A204.1 (cell line): ENCODE measurements around the gene RCOR2.
"Not testable (repeated sequence)": the region's sequence is repeated elsewhere in the genome, so short reads cannot be mapped to it uniquely, and the experiment has no call there.

ENCODE experiments used
- FAIRE-seq: peaks from 2 replicates; lab custom pipeline; 2012; peaks lifted over from hg19 to GRCh38; lab: Jason Lieb, UNC

RCOR2 gene

DNA sequence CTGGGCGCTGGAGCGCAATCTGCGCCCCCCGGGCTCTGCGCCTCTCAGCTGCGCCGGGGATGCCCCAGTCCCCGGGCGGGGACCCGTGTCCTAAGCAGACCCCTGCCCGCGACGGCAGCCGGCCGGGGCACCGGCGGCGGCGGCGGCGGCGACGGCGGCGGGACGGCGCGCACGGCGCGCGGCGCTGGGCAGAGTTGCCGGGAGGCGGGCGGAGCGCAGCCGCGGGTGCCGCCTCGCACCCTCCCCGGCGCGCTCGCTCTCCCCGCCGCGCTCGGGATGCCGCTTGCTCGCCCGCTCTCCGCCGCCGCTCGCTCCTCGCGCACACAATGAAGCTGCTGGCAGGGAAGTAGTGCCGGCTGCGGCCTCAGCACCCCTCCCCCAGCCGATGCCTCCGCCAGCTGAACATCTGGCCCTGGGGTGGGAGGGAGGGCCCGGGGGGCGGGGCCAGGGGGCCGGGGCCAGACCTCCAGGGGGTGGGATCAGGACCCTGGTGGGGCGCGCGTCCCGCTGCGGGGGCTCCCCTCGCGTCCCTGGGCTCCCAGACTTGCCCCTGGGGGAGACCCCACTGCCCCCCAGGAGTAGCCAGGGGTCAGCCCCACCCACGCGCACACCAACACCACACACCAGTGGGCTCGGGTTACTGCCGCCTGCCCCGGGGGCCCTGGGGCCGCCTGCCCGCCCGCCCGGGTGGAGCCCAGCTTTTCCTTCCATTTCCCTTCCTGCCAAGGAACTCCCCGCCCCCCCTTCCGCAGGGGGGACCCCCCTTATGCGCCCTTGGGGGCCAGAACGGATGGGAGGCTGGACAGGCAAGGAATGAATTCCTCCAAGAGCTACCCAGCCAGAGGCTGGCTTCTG is at the start of gene RCOR2:
RCOR2 (minus strand) TSS at position 328 of the 855 bp plus-strand sequence. CDS start 708 bp downstream, outside the sequence.
- FAIRE-seq = no peak

DNA sequence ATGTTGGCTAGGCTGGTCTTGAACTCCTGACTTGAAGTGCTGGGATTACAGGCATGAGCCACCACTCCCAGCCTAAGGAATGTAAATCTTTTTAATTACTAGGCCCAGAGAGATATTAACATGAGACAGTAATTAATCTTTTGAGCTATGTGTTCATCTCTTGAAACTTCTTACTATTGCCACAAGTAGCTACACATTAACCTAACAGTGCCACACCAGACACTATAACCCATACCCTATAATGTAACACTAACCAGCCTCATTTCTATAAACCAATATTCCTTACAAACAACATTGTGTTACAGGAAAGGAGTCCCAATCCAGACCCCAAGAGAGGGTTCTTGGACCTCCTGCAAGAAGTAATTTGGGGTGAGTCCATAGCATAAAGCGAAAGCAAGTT is 49.5 kb upstream of the RCOR2 start:
- FAIRE-seq = no peak

DNA sequence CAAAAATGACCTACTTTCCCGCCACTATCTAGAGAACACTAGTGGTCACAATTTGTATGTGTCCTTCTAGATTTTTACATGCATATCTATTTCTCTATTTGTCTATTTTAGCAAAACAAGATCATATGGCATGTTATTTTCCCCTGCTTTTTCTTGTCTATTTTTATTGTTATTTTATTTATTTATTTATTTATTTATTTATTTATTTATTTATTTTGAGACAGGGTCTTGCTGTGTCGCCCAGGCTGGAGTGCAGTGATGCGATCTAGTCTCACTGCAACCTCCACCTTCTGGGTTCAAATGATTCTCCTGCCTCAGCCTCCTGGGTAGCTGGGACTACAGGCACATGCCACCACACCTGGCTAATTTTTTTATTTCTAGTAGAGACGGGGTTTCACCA is 46.9 kb upstream of the RCOR2 start:
- FAIRE-seq = not testable (repeated sequence)

DNA sequence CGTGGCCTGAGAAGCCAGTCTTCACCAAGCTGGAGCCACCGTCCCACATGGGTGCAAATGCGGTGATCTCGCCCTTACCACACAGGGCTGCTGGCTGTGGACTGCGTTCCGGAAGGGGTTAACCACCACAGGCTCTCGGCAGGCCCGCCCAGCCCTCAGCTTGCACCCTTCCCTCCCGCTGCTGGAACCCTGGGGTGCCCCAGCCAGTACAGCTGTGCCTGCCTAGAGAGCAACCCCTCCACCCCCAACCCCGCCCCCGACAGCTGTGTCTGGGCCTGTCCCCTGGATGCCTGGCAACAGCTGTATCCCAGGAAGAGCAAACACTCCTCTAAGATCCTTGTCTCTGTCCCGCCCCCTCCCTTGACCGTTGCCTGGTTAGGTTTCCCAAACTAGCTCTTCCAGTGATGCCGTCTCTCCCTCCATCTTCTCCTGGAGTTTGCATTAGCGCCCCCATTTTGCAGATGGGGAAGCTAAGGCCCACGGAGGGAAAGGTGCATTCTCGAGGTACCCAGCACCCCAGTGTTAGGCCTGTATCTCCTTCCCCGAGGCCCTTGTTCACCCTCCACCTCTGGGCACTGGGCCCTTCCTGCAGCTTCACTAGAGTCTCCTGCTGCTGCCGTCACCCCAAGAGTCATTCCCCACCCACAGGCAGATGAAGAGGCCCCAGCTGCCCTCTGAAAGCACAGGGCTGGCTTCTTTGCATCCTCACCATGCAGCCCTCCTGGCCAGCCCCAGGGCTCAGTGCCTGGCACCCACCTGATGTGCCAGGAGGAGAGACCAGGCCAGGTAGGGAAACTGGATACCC is 44.8 kb upstream of the RCOR2 start:
- FAIRE-seq = no peak

DNA sequence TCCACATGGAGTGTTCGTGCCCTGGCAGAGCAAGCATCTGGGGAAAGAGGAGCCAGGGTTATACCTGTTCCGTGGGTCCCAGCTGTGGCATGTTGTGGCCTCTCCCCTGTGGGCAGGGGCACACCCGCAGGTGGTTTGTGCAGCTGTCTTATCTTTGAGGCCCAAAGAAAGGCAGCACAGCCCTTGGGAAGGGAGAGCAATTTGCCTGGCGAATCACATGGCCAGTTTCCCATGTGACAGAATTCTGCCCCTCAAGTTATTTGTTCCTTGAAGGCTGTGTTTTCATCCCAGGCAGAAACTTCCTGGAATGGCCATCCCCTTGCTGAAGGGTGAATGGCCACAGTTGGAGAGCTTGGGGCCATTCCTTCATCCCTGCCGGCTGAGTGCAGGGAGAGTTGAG is 41.0 kb upstream of the RCOR2 start:
- FAIRE-seq = no peak

DNA sequence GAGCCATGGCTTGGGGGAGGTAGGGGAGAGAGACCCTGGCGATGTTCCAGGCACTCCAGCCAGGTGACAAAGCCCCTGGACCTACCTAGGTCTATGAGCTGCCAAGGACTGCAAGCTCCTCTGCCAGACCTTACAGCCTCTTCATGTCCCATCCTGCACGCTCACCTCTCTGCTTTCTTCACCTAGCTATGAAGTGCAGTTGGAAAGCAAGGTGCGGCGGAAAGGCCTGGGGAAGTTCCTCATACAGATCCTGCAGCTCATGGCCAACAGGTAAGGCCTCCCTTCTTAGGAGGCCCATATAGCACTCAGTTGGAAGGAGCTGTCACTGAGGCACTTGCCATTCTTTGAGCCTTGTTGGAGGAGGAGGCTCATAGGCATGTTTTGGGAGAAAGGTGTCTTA is 35.6 kb upstream of the RCOR2 start:
- no peak for FAIRE-seq

DNA sequence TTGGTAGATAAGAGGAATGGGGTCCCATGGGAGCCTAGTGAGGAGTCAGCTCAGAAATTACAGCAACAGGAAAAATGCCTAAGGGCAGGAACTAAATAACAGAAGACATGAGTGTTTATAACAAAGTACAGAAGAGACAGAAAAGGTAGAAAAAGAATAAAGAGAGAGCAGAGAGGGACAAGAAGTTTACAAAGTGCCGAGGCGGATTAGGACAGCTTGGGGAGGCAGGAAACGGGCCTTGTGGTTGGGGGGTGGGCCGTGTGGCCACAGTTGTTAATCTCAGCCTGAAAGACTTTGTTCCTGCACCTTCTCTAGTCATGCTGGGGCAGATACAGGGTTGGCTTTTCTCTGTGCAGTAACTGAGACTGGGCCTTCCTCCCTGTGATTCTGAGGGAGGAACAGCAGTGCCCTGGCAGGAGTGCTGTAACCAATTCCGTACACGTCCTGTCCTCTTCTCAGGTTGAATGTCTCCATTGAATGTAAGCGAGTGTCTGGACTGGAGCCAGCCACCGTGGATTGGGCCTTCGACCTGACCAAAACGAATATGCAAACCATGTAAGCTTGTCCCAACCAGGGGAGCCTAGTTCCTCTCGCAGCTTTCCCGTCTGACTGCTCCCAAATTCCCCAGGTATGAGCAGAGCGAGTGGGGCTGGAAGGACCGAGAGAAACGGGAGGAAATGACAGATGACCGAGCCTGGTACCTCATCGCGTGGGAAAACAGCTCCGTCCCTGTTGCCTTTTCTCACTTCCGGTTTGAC is 35.0 kb upstream of the RCOR2 start:
- no peak for FAIRE-seq

DNA sequence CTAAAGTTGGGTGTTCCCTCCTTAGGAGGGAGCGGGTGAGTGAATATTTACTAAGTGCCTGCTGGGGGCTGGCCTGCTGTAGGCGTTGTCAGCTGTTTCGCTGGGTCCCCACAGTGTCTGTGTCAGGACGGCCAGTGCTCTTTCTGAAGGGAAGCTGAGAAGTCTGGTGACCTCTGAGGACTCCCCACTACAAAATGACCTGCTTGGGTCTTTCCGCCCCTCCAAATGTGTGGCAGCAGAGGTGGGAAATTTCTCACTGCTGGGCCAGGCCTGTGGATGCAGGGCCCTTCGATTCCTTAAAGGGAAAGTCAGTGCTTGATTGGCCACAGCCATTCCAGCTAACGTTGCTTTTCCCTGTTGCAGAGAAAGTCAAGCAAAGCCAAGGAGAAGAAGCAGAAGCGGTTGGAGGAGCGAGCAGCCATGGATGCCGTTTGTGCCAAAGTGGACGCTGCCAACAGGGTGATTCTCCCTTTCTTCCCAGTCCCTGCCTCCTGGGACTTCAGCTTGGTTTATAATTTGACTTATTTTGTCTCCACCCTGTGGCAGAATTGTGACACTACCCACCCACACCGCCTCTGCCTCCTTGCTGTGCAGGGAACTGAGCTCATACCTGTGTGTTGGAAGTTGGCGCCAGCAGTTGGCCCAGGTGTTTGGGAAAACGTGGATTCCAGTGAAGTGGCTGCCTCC is 28.7 kb upstream of the RCOR2 start:
- FAIRE-seq = no peak

DNA sequence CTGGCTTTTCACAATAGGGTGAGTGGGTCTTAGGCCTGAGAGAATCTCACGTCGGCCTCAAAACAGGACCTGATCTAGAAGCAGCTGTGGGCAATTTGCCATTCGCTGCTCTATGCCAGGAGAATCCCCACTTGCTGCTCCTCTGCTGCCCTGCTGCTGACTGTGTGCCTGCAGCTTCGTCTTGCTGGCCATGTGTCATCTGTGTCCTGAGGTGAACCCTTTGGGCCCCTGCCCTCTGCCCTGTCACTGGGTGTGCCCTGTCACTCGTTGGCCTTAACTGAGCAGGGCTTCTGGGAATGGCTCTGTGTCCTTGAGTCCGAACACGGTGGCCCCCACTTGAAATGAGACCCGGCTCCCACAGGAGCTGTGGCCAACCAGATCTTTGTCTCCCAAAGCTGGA is 28.0 kb upstream of the RCOR2 start:
- FAIRE-seq = no peak

DNA sequence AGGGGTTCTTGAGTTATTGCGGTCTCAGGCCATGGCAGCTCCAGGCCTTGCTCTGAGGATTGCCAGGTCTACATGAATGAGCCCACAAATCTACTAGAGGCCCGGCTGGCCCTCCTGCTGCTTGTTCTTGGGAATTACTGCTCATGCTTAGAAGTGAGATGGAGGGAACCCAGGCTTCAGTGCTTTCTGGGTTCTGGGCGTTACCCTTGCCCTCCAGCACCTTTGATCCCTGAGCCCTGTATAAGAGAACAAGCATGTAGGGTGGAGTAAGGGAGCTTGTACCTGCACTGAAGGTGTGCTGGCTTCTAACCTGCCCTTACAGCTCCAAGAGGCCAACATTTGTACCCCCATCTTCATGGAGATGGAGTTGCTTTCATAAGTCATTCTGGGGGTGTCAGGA is 25.8 kb upstream of the RCOR2 start:
- FAIRE-seq = no peak

DNA sequence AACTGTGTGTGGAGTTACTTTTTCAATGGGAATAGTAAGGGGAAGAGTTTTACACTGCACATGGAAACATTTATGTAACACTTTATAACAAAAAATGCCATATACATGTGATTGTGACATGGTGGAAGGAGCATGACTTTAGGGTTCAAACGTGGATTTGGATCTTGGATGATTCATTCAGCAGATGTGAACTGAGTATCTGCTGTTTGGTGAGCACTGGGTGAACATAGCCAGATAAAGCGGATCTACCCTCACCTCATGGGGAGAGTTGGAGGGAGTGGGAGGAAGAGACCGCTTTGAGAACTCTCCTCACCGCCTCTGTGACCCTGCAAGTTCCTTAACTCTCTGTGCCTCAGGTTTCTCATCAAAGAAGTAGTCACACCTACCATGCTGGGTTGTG is 24.9 kb upstream of the RCOR2 start:
- FAIRE-seq = no peak

DNA sequence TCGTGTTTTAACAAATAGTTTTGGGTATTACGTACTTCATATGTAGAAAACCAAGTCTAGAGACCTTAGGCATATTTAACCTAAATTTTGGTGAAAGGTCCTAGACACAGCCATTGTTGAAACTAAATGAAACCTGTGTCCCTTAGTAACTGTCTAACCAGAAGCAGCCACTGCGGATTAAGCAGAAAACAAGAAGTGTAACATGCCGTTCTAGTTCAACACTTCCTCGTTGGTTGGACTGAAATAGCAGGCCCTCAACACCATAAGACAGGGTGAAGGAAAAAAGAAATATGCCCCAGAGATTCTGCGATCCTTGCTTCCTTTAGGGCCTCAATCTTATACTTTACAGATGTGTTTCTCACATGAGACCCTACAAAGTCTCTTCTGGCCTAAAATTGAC is 23.8 kb upstream of the RCOR2 start:
- FAIRE-seq = no peak

DNA sequence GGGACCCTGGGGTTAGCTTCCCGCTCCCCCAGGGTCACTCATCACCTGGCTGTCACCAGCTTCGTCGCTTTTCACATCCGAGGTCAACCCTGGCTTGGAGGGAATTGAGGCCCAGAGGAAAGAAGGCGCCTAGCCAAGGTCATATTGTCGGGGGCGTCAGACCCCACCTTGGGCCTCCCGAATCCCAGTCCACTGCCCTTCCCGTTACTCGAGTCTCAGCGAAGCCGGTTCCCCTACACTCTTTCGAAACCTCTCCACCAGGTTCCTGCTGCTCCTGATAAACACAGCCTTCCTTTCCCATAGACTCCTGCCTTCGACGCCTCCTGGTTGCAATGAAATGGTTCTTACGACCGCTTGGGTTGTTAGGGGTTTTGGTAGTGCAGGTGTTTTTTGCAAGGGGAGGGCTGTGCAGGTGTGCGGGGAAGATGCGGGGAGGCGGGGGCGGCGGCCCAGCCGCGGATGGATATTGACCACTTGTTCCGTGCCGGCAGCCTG is 22.5 kb upstream of the RCOR2 start:
- no peak for FAIRE-seq

DNA sequence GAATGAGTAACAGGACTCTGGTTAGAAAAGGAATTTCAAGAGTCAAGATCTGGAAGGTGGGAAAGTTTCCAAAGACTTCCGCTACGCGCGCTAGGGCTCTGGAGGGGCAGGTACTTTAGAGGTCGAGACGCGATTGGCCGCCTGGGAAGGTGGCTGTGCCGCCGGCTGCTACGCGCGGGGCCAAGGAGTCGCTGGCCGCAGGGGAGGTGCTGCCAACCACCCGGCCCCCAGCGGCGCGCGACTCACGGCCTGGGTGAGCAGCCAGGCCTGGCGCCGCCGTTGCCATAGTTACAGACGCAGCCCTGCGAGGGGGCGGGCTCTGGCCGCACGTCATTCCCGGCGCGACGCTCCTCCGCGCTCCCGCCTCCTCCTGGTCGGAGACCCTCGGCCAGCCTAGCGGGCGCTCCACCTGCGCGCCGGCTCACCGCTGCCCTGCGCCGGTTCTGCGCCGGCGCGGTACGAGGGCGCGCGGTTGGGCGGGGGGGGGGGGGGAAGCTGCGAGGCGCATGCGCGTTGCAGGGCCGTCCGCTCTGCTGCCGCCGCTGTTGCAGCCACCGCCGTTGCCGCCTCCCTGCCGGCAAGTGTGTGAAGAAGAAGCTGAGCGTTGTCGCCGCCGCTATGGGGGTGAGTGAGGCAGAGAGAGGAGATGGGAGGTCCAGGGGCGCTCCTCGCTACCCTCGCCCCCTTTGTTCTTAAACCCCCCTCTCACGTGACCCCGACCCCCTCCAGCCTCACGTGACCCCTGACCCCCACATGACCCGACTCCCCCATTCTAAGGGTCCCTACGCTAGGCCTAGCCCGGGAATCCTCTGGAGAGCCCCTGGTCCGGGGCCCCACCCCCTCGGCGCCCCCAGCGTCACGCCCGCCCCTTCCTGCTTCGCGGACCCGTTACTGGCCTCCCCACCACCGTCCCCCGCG is 21.8 kb upstream of the RCOR2 start, which contains the start of gene NAA40:
NAA40 (plus strand) TSS at position 524 of the 918 bp plus-strand sequence; CDS start at position 619, 95 bp downstream.
- no peak for FAIRE-seq

DNA sequence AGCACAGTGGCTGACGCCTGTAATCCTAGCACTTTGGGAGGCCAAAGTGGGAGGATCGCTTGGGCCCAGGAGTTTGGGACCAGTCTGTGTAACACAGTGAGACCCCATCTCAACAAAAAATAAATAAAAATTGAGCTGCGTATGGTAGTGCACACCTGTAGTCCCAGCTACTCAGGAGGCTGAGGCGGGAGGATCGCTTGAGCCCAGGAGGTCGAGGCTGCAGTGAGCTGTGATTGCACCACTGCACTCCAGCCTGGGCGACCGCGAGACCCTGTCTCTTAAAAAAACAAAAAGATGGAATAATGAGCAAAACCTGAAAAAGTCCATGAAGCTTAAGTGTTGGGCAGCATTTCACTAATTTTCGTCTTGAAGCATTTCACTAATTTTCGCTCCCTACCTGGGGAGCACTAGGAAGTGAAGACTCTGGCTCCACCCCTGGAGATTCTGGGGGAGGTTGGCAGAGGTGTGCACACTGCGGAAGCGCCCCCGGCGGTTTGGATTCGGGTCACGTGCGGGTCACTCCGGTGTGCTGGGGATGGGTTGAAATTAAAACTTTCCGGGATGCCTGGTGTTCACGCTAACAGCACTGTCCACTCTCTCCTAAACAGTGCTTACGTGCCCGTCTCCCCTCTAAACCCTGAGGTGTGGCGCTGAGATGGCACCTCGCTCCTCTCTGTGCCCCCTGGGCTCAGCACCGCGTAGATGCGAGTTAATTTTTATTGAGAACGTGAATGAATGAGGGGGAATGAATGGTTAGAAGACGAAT is 20.9 kb upstream of the RCOR2 start:
- no peak for FAIRE-seq

DNA sequence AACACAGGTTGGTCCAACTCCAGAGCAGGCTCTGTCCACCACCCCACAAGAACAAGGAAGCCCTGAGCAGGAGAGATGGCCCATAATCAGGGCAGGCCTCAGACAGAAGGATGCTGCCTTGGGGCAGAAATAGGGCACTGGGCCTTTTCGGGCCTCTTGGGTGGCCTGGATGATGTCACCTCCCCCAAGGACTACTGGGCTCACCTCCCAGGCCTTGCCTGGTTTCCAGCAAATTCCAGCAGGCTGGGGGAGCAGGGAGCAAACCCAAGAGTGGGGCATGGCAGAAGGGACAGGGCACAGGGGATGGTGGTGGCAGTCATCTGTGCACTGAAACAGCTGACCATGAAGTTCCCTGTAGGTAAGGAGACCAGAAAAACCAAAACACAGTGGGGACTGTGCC is 16.5 kb upstream of the RCOR2 start:
- FAIRE-seq = no peak

DNA sequence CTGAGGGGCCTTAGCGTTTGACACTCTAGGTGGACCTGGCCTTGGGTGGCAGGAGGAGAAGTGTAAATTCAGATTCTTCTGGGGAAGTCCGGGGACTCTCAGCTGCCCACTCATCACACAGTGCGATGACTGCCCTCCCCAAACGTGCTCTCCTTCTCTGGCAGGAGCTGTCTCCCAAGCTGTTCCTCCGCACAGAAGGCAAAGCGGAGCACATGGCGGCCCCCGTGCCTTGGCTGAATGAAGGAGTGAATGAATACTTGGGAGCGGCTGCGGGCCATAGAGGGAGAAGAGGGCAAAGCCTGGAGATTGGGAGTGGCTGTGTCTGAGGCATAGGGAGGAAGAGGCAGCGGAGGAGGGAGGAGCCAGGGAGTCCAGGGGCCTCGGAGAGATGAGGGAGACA is 14.9 kb upstream of the RCOR2 start:
- FAIRE-seq = no peak

DNA sequence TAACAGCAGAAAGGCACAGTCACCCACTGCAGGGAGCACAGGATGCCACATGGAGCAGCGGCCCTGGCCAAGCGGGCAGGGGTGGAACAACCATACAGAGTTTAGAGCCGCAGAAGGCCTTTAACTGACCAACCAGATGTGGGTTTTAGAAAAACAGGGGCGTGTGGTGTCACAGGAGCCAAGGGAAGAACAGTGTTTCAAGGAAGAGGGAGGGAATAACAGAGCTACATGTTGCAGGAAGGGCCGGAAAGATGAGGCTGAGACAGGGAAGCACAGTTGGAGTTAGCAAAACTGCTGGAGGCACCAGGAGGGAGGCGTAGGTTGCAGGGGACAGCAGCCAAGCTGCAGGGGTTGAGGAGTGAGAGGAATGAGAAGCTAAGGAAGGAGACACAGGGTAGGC is 14.1 kb upstream of the RCOR2 start:
- FAIRE-seq = no peak

DNA sequence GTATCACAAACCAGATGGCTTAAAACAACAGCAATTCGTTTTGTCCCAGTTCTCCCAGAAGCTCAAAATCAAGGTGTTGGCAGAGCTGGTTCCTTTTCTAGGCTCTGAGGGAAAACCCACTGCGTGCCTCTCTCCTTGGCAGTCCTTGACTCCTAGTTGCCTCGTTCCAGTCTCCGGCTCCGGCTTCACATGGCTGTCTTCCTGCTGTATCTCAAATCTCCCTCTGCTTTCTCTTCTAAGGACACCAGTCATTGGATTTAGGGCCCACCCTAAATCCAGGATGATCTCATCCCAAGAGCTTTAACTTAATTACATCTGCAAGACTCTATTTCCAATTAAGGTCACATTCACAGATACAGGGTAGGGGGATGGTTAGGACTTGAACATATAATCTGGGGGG is 12.7 kb upstream of the RCOR2 start:
- no peak for FAIRE-seq

DNA sequence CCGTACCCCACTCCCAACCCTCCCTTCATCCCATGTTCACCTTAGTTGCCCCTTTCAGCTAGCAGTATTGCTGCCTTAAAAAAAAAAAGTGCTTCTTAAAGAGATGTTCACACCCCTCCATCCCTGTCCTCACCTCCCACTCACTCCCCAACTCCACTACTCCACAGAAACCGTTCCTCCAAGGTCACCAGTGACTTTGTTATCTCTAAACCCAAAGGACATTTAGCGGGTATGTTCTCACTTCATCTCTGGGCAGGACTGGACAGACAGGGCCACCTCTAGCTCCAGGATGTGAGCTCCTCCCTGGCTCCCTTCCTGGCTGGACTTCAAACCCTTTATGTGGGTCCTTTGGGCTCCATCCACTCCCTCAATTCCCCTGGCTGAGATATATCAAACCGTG is 6.4 kb upstream of the RCOR2 start:
- no peak for FAIRE-seq
